Anterior cingulate cortex (tissue), 58 donors: ENCODE results near the gene TRMT61A.
A peak's percentile ranks its signal among the peaks of the same experiment; 100 is the strongest.

ENCODE experiments used
- DNase-seq, 58 donors: peaks; one replicate each; lab custom pipeline; 2025; lab: John Stamatoyannopoulos, UW

TRMT61A gene

GRCh38 chr14:103544388-103545218 lies 15.6 kb downstream of the TRMT61A start:
- peak in 57 of 58 donors; percentile 39 to 94 (median 84) for DNase-seq

- DNase-seq = no peak
These were observed 16.4 kb downstream of the TRMT61A start for GRCh38 chr14:103545219-103545914.

- no peak for DNase-seq
These were observed 17.1 kb downstream of the TRMT61A start for GRCh38 chr14:103545915-103546651.

GRCh38 chr14:103546652-103547454 lies 17.9 kb downstream of the TRMT61A start:
- DNase-seq = peak in 52 of 58 donors; percentile 36 to 87 (median 68)

- no peak for DNase-seq
These were observed 18.5 kb downstream of the TRMT61A start for GRCh38 chr14:103547455-103547940.

- no peak for DNase-seq
These were observed 19.0 kb downstream of the TRMT61A start for GRCh38 chr14:103547941-103548462.

GRCh38 chr14:103548463-103549351 lies 19.7 kb downstream of the TRMT61A start:
- peak in 20 of 58 donors; percentile 37 to 77 (median 60) for DNase-seq

GRCh38 chr14:103549361-103550311 lies 20.6 kb downstream of the TRMT61A start:
- DNase-seq = peak in 49 of 58 donors; percentile 19 to 89 (median 72)

- no peak for DNase-seq
These were observed 21.7 kb downstream of the TRMT61A start for GRCh38 chr14:103550451-103551337.

GRCh38 chr14:103551338-103551762 lies 22.4 kb downstream of the TRMT61A start:
- DNase-seq = peak in 24 of 58 donors; percentile 30 to 75 (median 48)

- no peak for DNase-seq
These were observed 23.2 kb downstream of the TRMT61A start for GRCh38 chr14:103552011-103552845.

- no peak for DNase-seq
These were observed 23.8 kb downstream of the TRMT61A start for GRCh38 chr14:103552846-103553210.

GRCh38 chr14:103555559-103556337 lies 26.8 kb downstream of the TRMT61A start:
- no peak for DNase-seq

- no peak for DNase-seq
These were observed 28.2 kb downstream of the TRMT61A start for GRCh38 chr14:103556946-103557758.
